22Rv1 (cell line): ENCODE results near the gene ATP1A4.
A peak's percentile ranks its signal among the peaks of the same experiment; 100 is the strongest.

Experiments
- H3K27ac ChIP-seq: fragments of 450-650 bp; 2 replicates; pipeline ENCODE4 v1.5.1; 2017
- ZFX ChIP-seq: fragments of 450-650 bp; IDR thresholded peaks from 2 replicates; pipeline ENCODE4 v1.6.1; 2017; ENCODE audit warnings: antibody characterized with exemption, borderline replicate concordance
- TF ChIP-seq, protein P1 (sequence below): fragments of 450-650 bp; IDR thresholded peaks from 2 replicates; pipeline ENCODE4 v1.5.1; 2017; ENCODE audit warnings: mild to moderate bottlenecking

The ATP1A4 gene

GRCh38 chr1:160188341-160188740 is 36.9 kb downstream of the ATP1A4 start:
- no peak overlapping the region for H3K27ac ChIP-seq
- TF ChIP-seq, protein P1, sequence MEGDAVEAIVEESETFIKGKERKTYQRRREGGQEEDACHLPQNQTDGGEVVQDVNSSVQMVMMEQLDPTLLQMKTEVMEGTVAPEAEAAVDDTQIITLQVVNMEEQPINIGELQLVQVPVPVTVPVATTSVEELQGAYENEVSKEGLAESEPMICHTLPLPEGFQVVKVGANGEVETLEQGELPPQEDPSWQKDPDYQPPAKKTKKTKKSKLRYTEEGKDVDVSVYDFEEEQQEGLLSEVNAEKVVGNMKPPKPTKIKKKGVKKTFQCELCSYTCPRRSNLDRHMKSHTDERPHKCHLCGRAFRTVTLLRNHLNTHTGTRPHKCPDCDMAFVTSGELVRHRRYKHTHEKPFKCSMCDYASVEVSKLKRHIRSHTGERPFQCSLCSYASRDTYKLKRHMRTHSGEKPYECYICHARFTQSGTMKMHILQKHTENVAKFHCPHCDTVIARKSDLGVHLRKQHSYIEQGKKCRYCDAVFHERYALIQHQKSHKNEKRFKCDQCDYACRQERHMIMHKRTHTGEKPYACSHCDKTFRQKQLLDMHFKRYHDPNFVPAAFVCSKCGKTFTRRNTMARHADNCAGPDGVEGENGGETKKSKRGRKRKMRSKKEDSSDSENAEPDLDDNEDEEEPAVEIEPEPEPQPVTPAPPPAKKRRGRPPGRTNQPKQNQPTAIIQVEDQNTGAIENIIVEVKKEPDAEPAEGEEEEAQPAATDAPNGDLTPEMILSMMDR: no peak
- TF ChIP-seq ZFX: no peak

- no peak for TF ChIP-seq ZFX
- TF ChIP-seq, protein P1: no peak
- H3K27ac ChIP-seq: no peak within 1 kb of the TSS
Observed at GRCh38 chr1:160189649-160190625, 38.5 kb downstream of the ATP1A4 start, which contains the start of gene CASQ1. TSS of gene CASQ1 (plus strand) at chr1:160190575. CDS start at chr1:160190752, 177 bp downstream.

DNA sequence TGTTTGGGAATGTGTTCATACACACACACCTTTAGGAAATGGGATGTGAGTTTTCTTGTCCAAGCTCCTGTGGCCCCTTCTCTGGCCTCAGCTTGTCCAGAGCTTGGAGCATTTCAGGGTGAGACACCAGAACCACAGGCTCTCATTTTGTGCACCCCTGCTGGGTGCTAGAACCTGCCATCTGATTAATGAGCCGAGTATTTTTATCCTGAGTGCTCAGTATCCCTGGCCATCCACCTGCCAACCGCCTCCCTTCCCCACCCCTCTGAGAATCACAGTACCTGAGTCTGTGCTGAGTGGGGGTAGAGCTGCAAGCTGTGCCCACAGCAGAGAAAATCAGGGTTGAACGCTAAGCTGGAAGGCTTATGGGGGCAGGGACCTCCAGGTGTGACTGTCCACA is 40.4 kb downstream of the ATP1A4 start:
- TF ChIP-seq, protein P1: no peak
- TF ChIP-seq ZFX: no peak
- no peak overlapping the region for H3K27ac ChIP-seq

- no peak overlapping the region for H3K27ac ChIP-seq
- no peak for TF ChIP-seq ZFX
- TF ChIP-seq, protein P1: no peak
Observed at GRCh38 chr1:160192234-160192633, 40.8 kb downstream of the ATP1A4 start.

- no peak overlapping the region for H3K27ac ChIP-seq
- no peak for TF ChIP-seq ZFX
- TF ChIP-seq, protein P1: peak; percentile 99
Observed at GRCh38 chr1:160193091-160193819, 41.9 kb downstream of the ATP1A4 start.

DNA sequence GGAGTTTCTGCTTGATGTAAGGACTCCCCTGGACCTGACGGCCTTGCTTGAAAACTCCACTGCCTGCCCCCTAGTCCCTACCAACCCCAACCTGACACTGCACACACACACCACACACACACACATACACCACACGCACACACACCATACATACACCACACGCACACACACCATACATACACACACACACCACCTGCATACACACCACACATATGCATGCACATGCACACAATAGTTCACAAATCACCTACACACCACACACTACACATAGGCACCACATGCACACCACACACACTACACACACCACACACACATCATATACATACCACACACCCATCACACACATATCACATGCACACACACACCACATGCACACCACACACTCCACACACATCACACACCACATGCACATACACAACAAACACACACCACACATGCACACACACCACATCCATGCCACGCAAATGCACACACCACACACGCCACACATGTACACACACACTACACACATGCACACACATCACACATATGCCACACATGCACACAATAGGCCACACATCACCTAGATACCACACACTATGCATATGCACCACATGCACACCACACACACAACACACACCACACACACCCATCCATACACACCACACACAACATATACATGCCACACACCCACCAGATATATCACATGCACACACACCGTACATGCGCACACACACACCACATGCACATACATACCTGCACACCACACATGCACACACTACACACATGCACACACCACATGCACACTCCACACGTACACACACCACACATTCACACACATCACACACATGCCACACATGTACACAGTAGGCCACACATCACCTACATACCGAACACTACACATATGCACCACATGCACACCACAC is 42.7 kb downstream of the ATP1A4 start:
- H3K27ac ChIP-seq: no peak overlapping the region
- TF ChIP-seq ZFX: no peak
- TF ChIP-seq, protein P1: no peak
